ENCODE data around the gene PRG3. TPM values are rescaled to one million over a fixed set of nuclear protein-coding genes. Genes with fewer than 3 reads are reported as not detected.
"Not testable (repeated sequence)": the region's sequence is repeated elsewhere in the genome, so short reads cannot be mapped to it uniquely, and the experiment has no call there.

Gene PRG3
- total RNA-seq, 1 donor from 2014 or later: not detected

DNA sequence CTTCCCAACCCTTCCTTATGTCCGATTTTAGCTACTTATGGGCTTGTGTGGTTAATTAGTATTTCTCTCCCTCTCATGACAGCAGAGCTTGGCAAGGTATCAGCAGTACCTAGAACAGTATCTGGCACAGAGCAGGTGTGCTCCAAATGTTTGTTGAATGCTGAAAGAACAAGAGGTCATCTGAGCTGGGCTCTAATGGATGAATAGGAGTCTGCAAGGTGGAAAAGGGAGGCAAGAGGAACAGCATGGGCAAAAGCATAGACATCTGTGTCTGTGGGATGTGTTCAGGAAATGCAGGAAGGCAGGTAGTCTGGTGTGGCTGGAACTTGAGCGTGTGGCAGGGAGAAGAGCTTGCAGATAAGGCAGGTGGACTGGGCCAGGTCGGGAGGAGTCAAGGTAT, 19.0 kb downstream of the PRG3 start:
- no peak for DNase-seq (ENCODE audit: low spot score)
- Mint-ChIP-seq H3K9me3 (ENCODE audit: unreplicated experiment) (no peaks in the 10 kb centered on the region), H3K27me3 (ENCODE audit: unreplicated experiment) (peaks cover 5% of the 10 kb centered on the region), H3K27ac (ENCODE audit: unreplicated experiment) (no peak overlapping the region), H3K36me3 (ENCODE audit: low read depth, unreplicated experiment) (no peaks in the 10 kb centered on the region), H3K4me3 (ENCODE audit: unreplicated experiment) (no peak overlapping the region), H3K4me1 (ENCODE audit: unreplicated experiment) (no peaks in the 10 kb centered on the region)
- TF ChIP-seq, protein P1, sequence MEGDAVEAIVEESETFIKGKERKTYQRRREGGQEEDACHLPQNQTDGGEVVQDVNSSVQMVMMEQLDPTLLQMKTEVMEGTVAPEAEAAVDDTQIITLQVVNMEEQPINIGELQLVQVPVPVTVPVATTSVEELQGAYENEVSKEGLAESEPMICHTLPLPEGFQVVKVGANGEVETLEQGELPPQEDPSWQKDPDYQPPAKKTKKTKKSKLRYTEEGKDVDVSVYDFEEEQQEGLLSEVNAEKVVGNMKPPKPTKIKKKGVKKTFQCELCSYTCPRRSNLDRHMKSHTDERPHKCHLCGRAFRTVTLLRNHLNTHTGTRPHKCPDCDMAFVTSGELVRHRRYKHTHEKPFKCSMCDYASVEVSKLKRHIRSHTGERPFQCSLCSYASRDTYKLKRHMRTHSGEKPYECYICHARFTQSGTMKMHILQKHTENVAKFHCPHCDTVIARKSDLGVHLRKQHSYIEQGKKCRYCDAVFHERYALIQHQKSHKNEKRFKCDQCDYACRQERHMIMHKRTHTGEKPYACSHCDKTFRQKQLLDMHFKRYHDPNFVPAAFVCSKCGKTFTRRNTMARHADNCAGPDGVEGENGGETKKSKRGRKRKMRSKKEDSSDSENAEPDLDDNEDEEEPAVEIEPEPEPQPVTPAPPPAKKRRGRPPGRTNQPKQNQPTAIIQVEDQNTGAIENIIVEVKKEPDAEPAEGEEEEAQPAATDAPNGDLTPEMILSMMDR (IDR thresholded peaks at IDR 0.05; ENCODE audit: unreplicated experiment): no peak

DNA sequence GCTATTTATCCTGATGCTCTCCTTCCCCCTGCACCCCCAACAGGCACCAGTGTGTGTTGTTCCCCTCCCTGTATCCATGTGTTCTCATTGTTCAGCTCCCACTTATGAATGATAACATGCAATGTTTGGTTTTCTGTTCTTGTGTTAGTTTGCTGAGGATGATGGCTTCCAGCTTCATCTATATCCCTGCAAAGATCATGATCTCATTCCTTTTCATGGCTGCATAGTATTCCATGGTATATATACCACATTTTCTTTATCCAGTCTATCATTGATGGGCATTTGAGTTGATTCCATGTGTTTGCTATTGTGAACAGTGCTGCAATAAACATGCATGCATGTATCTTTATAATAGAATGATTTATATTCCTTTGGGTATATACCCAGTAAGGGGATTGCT, 19.5 kb downstream of the PRG3 start:
- H3K36me3 Mint-ChIP-seq (ENCODE audit: low read depth, unreplicated experiment); H3K27me3 Mint-ChIP-seq (ENCODE audit: unreplicated experiment); H3K4me3 Mint-ChIP-seq (ENCODE audit: unreplicated experiment): not testable (repeated sequence)

DNA sequence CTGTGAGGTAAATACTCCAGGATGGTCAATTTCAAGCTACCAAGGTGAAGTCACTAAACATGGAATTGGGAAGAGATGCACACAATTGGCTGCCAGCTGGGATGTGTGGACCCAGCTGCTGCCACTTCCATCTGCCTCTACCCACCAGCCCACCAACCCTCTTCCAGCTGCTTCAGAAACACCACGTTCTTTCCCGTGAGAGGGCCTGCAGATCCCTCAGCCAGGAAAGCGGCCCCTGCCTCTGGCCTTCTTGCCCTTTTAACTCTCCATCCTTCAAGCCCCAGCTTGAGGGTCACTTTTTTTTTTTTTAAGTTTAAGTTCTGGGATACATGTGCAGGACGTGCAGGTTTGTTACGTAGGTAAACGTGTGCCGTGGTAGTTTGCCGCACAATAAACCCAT, 20.0 kb downstream of the PRG3 start:
- DNase-seq (ENCODE audit: low spot score): no peak
- no peak overlapping the region for H3K4me3 Mint-ChIP-seq (ENCODE audit: unreplicated experiment)
- H3K36me3 Mint-ChIP-seq (ENCODE audit: low read depth, unreplicated experiment): no peaks in the 10 kb centered on the region
- TF ChIP-seq, protein P1 (IDR thresholded peaks at IDR 0.05; ENCODE audit: unreplicated experiment): no peak
- H3K27ac Mint-ChIP-seq (ENCODE audit: unreplicated experiment): no peak overlapping the region
- H3K27me3 Mint-ChIP-seq (ENCODE audit: unreplicated experiment): peaks cover 5% of the 10 kb centered on the region
- no peaks in the 10 kb centered on the region for H3K4me1 Mint-ChIP-seq (ENCODE audit: unreplicated experiment)
- no peaks in the 10 kb centered on the region for H3K9me3 Mint-ChIP-seq (ENCODE audit: unreplicated experiment)

More for the DNA sequence above, 19.5 kb downstream of the PRG3 start:
- H3K27ac Mint-ChIP-seq (ENCODE audit: unreplicated experiment); DNase-seq (ENCODE audit: low spot score); H3K4me1 Mint-ChIP-seq (ENCODE audit: unreplicated experiment); H3K9me3 Mint-ChIP-seq (ENCODE audit: unreplicated experiment): not testable (repeated sequence)

DNA sequence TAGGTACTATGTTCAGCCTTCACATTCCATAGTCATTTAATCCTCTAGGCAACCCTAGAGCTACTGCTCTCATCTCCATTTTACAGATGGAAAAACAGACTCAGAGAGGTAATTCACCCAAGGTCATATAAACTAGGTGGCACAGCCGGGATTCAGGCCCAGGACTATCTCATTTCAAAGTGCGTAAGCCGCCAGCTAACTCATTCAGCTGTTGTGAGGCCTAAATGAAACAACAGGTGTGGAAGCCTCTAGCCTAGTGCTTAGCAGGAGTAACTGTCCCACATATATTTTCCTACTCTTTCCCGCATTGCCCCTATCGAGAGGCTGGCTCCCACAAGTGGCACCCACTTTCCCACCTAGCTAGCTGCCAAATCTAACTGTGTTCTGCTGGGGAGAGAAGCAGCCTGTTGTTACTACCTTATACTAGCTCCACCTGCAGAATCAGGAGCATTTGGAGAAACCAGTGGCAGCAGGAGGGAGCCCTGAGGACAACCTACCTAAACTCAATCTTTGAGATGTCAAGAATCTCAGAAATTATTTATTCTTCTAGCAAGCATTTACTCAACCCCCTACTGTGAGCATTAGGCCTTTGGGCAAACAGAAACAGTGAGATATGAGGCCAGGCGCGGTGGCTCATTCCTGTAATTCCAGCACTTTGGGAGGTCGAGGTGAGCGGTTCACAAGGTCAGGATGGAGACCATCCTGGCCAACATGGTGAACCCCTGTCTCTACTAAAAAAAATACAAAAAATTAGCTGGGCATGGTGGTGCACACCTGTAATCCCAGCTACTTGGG, 20.9 kb downstream of the PRG3 start:
- Mint-ChIP-seq H3K4me1 (ENCODE audit: unreplicated experiment) (no peaks in the 10 kb centered on the region), H3K36me3 (ENCODE audit: low read depth, unreplicated experiment) (no peaks in the 10 kb centered on the region), H3K9me3 (ENCODE audit: unreplicated experiment) (no peaks in the 10 kb centered on the region), H3K27ac (ENCODE audit: unreplicated experiment) (no peak overlapping the region), H3K4me3 (ENCODE audit: unreplicated experiment) (no peak overlapping the region), H3K27me3 (ENCODE audit: unreplicated experiment) (peaks cover 5% of the 10 kb centered on the region)
- no peak for DNase-seq (ENCODE audit: low spot score)
- TF ChIP-seq, protein P1 (IDR thresholded peaks at IDR 0.05; ENCODE audit: unreplicated experiment): no peak

DNA sequence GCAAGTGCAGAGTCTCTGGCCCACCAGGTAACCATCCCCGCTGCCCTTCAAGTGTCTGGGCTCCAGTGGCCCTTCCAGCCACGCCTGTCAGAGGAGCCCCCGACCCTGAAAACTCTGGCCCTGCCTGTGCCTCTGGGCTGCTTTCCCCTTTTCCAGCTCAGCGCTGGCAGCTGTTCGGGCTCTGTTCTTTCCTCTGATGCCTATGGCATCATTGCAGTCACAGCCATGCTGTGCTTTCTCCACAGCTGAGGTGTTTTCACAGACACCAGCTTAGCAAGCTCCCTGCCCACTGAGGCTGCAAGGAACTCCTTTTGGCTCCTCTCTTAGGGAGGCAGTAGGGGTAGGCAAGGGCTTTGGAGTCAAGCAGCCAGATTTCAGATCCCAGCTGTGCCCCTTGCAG, 21.6 kb downstream of the PRG3 start:
- peaks cover 6% of the 10 kb centered on the region for H3K27me3 Mint-ChIP-seq (ENCODE audit: unreplicated experiment)
- no peaks in the 10 kb centered on the region for H3K36me3 Mint-ChIP-seq (ENCODE audit: low read depth, unreplicated experiment)
- no peak overlapping the region for H3K4me3 Mint-ChIP-seq (ENCODE audit: unreplicated experiment)
- no peaks in the 10 kb centered on the region for H3K9me3 Mint-ChIP-seq (ENCODE audit: unreplicated experiment)
- DNase-seq (ENCODE audit: low spot score): no peak
- no peaks in the 10 kb centered on the region for H3K4me1 Mint-ChIP-seq (ENCODE audit: unreplicated experiment)
- TF ChIP-seq, protein P1 (IDR thresholded peaks at IDR 0.05; ENCODE audit: unreplicated experiment): no peak
- H3K27ac Mint-ChIP-seq (ENCODE audit: unreplicated experiment): no peak overlapping the region
